ENCODE data around the gene VAV3. TPM values are rescaled to one million over a fixed set of nuclear protein-coding genes. Genes with fewer than 3 reads are reported as not detected.

The VAV3 gene
- total RNA-seq, 1 experiment from 2014 or later, result 10.0 TPM

DNA sequence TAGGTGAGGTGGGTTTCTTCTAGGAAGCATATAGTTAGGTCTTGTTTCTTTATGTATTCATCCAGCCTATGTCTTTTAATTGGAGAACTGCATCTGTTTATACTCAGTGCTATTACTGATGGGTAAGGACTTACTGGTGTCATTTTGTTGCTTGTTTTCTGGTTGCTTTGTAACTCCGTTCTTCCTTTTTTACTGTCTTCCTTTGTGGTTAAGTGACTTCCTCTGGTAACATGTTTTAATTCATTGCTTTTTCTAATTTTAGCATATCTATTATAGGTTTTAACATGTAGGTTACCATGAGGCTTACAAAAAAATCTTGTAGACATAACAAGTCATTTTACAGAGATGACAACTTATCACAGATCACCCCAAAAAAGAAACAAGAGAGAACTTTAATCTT, 160.8 kb downstream of the VAV3 start (continued):
- TF ChIP-seq, protein P1, sequence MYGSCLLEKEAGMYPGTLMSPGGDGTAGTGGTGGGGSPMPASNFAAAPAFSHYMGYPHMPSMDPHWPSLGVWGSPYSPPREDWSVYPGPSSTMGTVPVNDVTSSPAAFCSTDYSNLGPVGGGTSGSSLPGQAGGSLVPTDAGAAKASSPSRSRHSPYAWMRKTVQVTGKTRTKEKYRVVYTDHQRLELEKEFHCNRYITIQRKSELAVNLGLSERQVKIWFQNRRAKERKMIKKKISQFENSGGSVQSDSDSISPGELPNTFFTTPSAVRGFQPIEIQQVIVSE (CRISPR knock-in tag; IDR thresholded peaks at IDR 0.05; ENCODE audit: borderline replicate concordance), result no peak
- TF ChIP-seq TEAD1 (CRISPR knock-in tag; IDR thresholded peaks at IDR 0.05), result no peak
- TF ChIP-seq CBFB (CRISPR knock-in tag; IDR thresholded peaks at IDR 0.05; ENCODE audit: low read depth), result no peak
- no peak for TF ChIP-seq RELA (CRISPR knock-in tag; IDR thresholded peaks at IDR 0.05; ENCODE audit: borderline replicate concordance)
- TF ChIP-seq, protein P2, sequence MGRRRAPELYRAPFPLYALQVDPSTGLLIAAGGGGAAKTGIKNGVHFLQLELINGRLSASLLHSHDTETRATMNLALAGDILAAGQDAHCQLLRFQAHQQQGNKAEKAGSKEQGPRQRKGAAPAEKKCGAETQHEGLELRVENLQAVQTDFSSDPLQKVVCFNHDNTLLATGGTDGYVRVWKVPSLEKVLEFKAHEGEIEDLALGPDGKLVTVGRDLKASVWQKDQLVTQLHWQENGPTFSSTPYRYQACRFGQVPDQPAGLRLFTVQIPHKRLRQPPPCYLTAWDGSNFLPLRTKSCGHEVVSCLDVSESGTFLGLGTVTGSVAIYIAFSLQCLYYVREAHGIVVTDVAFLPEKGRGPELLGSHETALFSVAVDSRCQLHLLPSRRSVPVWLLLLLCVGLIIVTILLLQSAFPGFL (CRISPR knock-in tag; IDR thresholded peaks at IDR 0.05; ENCODE audit: borderline replicate concordance), result no peak
- TF ChIP-seq, protein P3, sequence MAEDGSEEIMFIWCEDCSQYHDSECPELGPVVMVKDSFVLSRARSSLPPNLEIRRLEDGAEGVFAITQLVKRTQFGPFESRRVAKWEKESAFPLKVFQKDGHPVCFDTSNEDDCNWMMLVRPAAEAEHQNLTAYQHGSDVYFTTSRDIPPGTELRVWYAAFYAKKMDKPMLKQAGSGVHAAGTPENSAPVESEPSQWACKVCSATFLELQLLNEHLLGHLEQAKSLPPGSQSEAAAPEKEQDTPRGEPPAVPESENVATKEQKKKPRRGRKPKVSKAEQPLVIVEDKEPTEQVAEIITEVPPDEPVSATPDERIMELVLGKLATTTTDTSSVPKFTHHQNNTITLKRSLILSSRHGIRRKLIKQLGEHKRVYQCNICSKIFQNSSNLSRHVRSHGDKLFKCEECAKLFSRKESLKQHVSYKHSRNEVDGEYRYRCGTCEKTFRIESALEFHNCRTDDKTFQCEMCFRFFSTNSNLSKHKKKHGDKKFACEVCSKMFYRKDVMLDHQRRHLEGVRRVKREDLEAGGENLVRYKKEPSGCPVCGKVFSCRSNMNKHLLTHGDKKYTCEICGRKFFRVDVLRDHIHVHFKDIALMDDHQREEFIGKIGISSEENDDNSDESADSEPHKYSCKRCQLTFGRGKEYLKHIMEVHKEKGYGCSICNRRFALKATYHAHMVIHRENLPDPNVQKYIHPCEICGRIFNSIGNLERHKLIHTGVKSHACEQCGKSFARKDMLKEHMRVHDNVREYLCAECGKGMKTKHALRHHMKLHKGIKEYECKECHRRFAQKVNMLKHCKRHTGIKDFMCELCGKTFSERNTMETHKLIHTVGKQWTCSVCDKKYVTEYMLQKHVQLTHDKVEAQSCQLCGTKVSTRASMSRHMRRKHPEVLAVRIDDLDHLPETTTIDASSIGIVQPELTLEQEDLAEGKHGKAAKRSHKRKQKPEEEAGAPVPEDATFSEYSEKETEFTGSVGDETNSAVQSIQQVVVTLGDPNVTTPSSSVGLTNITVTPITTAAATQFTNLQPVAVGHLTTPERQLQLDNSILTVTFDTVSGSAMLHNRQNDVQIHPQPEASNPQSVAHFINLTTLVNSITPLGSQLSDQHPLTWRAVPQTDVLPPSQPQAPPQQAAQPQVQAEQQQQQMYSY (CRISPR knock-in tag; IDR thresholded peaks at IDR 0.05), result no peak
- TF ChIP-seq TCF7 (CRISPR knock-in tag; IDR thresholded peaks at IDR 0.05; ENCODE audit: low read depth), result no peak
- no peak for TF ChIP-seq ZNF317 (CRISPR knock-in tag; IDR thresholded peaks at IDR 0.05; ENCODE audit: borderline replicate concordance, low read depth)
- no peak for TF ChIP-seq NR1H2 (CRISPR knock-in tag; IDR thresholded peaks at IDR 0.05)
- TF ChIP-seq ZNF138 (CRISPR knock-in tag; conservative IDR thresholded peaks at IDR 0.05), result no peak
- TF ChIP-seq SP1 (CRISPR knock-in tag; conservative IDR thresholded peaks at IDR 0.05), result no peak
- TF ChIP-seq, protein P4, sequence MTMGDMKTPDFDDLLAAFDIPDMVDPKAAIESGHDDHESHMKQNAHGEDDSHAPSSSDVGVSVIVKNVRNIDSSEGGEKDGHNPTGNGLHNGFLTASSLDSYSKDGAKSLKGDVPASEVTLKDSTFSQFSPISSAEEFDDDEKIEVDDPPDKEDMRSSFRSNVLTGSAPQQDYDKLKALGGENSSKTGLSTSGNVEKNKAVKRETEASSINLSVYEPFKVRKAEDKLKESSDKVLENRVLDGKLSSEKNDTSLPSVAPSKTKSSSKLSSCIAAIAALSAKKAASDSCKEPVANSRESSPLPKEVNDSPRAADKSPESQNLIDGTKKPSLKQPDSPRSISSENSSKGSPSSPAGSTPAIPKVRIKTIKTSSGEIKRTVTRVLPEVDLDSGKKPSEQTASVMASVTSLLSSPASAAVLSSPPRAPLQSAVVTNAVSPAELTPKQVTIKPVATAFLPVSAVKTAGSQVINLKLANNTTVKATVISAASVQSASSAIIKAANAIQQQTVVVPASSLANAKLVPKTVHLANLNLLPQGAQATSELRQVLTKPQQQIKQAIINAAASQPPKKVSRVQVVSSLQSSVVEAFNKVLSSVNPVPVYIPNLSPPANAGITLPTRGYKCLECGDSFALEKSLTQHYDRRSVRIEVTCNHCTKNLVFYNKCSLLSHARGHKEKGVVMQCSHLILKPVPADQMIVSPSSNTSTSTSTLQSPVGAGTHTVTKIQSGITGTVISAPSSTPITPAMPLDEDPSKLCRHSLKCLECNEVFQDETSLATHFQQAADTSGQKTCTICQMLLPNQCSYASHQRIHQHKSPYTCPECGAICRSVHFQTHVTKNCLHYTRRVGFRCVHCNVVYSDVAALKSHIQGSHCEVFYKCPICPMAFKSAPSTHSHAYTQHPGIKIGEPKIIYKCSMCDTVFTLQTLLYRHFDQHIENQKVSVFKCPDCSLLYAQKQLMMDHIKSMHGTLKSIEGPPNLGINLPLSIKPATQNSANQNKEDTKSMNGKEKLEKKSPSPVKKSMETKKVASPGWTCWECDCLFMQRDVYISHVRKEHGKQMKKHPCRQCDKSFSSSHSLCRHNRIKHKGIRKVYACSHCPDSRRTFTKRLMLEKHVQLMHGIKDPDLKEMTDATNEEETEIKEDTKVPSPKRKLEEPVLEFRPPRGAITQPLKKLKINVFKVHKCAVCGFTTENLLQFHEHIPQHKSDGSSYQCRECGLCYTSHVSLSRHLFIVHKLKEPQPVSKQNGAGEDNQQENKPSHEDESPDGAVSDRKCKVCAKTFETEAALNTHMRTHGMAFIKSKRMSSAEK (CRISPR knock-in tag; IDR thresholded peaks at IDR 0.05; ENCODE audit: borderline replicate concordance), result no peak

DNA sequence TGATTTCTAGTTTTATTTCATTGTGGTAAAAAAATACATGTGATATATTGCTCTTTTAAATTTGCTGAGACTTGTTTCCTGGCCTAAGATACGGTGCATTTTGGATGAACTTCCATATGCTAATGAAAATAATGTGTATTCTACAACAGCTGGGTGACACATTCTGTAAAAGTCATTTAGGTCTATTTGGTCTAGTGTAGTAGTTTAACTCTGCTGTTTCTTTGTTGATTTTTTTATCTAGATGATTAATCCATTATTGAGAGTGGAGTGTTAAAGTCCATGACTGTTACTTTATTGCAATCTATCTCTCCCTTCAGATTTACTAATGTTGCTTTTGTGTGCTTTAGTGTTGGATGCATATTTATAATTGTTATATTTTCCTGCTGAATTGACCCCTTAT, 161.4 kb downstream of the VAV3 start:
- ATAC-seq (no peak), DNase-seq (ENCODE audit: low spot score) (no peak)
- H3K27me3 Mint-ChIP-seq (ENCODE audit: low read depth), result no peaks in the 10 kb centered on the region
- H3K27ac Mint-ChIP-seq, result peak overlapping the region; percentile 7; the same call in 1 of the 2 replicates
- ChIA-PET POLR2A (no interaction called here), CTCF (no interaction called here)
- no peak overlapping the region for H3K4me3 Mint-ChIP-seq
- no peaks in the 10 kb centered on the region for H3K36me3 Mint-ChIP-seq
- H3K4me1 Mint-ChIP-seq, result peaks cover 38% of the 10 kb centered on the region
- H3K9me3 Mint-ChIP-seq, result peaks cover 14% of the 10 kb centered on the region
- TF ChIP-seq, protein P5, sequence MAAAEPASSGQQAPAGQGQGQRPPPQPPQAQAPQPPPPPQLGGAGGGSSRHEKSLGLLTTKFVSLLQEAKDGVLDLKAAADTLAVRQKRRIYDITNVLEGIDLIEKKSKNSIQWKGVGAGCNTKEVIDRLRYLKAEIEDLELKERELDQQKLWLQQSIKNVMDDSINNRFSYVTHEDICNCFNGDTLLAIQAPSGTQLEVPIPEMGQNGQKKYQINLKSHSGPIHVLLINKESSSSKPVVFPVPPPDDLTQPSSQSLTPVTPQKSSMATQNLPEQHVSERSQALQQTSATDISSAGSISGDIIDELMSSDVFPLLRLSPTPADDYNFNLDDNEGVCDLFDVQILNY (CRISPR knock-in tag; IDR thresholded peaks at IDR 0.05), result no peak
- TF ChIP-seq ZBTB21 (CRISPR knock-in tag; IDR thresholded peaks at IDR 0.05; ENCODE audit: borderline replicate concordance) (no peak), ZNF121 (CRISPR knock-in tag; IDR thresholded peaks at IDR 0.05) (no peak), ZNF396 (CRISPR knock-in tag; IDR thresholded peaks at IDR 0.05; ENCODE audit: borderline replicate concordance) (no peak), GRHL2 (CRISPR knock-in tag; IDR thresholded peaks at IDR 0.05; ENCODE audit: insufficient replicate concordance, severe bottlenecking) (no peak)
- TF ChIP-seq, protein P6, sequence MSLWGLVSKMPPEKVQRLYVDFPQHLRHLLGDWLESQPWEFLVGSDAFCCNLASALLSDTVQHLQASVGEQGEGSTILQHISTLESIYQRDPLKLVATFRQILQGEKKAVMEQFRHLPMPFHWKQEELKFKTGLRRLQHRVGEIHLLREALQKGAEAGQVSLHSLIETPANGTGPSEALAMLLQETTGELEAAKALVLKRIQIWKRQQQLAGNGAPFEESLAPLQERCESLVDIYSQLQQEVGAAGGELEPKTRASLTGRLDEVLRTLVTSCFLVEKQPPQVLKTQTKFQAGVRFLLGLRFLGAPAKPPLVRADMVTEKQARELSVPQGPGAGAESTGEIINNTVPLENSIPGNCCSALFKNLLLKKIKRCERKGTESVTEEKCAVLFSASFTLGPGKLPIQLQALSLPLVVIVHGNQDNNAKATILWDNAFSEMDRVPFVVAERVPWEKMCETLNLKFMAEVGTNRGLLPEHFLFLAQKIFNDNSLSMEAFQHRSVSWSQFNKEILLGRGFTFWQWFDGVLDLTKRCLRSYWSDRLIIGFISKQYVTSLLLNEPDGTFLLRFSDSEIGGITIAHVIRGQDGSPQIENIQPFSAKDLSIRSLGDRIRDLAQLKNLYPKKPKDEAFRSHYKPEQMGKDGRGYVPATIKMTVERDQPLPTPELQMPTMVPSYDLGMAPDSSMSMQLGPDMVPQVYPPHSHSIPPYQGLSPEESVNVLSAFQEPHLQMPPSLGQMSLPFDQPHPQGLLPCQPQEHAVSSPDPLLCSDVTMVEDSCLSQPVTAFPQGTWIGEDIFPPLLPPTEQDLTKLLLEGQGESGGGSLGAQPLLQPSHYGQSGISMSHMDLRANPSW (CRISPR knock-in tag; conservative IDR thresholded peaks at IDR 0.05; ENCODE audit: low read depth), result no peak
- TF ChIP-seq, protein P7, sequence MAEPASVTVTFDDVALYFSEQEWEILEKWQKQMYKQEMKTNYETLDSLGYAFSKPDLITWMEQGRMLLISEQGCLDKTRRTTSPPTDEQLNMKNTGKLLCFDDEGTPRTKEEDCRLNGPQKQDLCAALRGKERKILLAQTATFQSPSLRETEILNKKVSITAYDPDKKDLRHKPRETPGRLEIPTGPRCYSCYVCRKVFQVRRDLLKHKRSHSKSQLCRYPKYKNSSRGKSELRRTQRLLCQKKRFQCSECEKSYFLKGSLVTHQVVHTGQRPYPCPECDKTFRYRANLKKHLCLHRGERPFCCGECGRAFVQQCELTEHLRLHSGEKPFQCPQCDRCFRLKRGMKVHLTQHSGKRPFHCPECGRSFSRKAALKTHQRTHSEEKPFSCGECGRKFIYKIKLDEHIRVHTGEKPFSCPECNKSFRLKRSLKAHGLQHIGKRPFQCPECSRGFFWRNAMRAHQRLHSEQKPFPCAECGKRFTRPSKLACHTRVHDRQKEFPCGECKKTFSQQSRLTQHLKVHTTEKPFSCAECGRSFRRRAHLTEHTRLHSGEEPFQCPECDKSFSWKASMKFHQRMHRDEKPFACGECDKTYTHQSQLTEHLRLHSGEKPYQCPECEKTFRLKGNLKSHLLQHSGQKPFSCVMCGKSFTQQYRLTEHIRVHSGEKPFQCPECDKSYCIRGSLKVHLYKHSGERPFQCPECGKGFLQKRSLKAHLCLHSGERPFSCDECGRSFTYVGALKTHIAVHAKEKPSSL (CRISPR knock-in tag; conservative IDR thresholded peaks at IDR 0.05), result no peak
- TF ChIP-seq, protein P8, sequence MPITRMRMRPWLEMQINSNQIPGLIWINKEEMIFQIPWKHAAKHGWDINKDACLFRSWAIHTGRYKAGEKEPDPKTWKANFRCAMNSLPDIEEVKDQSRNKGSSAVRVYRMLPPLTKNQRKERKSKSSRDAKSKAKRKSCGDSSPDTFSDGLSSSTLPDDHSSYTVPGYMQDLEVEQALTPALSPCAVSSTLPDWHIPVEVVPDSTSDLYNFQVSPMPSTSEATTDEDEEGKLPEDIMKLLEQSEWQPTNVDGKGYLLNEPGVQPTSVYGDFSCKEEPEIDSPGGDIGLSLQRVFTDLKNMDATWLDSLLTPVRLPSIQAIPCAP (CRISPR knock-in tag; IDR thresholded peaks at IDR 0.05), result no peak

All from WTC11 (cell line).